IMR-90 (cell line): ENCODE measurements around the gene LARP1. TPM values are rescaled to one million over a fixed set of nuclear protein-coding genes. Genes with fewer than 3 reads are reported as not detected.

Experiments used
- ATAC-seq: fragments of 200-7000 bp; cut with Tn5 transposase; 2 replicates; pipeline ENCODE4 v1.9.1; 2020; ENCODE audit warnings: low read depth, mild to moderate bottlenecking, moderate library complexity
- BruUV-seq: library from RNA; stranded (reverse); fragments of 400-500 nt; replicated peaks from 2 replicates; lab custom pipeline; 2021; lab: Mats Ljungman, UMichigan
- CTCF ChIA-PET: fragments of 300-600 bp; formaldehyde crosslinking; extraction: SDS; loops from one replicate; lab custom pipeline; 2021; ENCODE audit warnings: antibody characterized with exemption; lab: Yijun Ruan, JAX
- POLR2A ChIA-PET: fragments of 300-600 bp; sonication (Branson Sonifier 250); formaldehyde crosslinking; loops from one replicate; lab custom pipeline; 2022; ENCODE audit warnings: antibody characterized with exemption; ENCODE audit not compliant: unreplicated experiment; lab: Charles Lee
- DNase-seq: peaks from one replicate; pipeline ENCODE4 v3.0.0; 2013
- H2AFZ ChIP-seq: replicated peaks from 2 replicates; pipeline ENCODE3; 2013; ENCODE audit warnings: low read length, mild to moderate bottlenecking; ENCODE audit not compliant: poor library complexity
- H2AK5ac ChIP-seq: 2 replicates; pipeline ENCODE4 v1.6.1; 2013; ENCODE audit warnings: low read depth, low read length, inconsistent platforms
- H2AK9ac ChIP-seq: replicated peaks from 2 replicates; pipeline ENCODE3; 2013; ENCODE audit warnings: mild to moderate bottlenecking, low read depth, low read length, moderate library complexity; ENCODE audit not compliant: poor library complexity
- H2BK120ac ChIP-seq: 2 replicates; pipeline ENCODE4 v1.6.1; 2013; ENCODE audit warnings: low read depth, low read length, inconsistent platforms
- H2BK15ac ChIP-seq: 3 replicates; pipeline ENCODE4 v1.6.1; 2013; ENCODE audit warnings: low read depth, low read length, inconsistent platforms
- H2BK20ac ChIP-seq: 2 replicates; pipeline ENCODE4 v1.6.1; 2013; ENCODE audit warnings: low read depth, mild to moderate bottlenecking, inconsistent platforms, low read length, moderate library complexity
- H2BK5ac ChIP-seq: 2 replicates; pipeline ENCODE4 v1.6.1; 2013; ENCODE audit warnings: mild to moderate bottlenecking, low read depth, low read length, inconsistent platforms; ENCODE audit not compliant: poor library complexity, severe bottlenecking
- H3K14ac ChIP-seq: replicated peaks from 2 replicates; pipeline ENCODE4 v1.6.1; 2013; ENCODE audit warnings: low read depth, low read length, inconsistent platforms
- H3K18ac ChIP-seq: 2 replicates; pipeline ENCODE4 v1.6.1; 2013; ENCODE audit warnings: low read depth, low read length, control low read depth
- H3K23ac ChIP-seq: 2 replicates; pipeline ENCODE4 v1.6.1; 2013; ENCODE audit warnings: low read depth, low read length, inconsistent platforms
- H3K27ac ChIP-seq: 2 replicates; pipeline ENCODE4 v1.5.1; 2013; ENCODE audit warnings: mild to moderate bottlenecking, control low read depth, low read length; ENCODE audit not compliant: insufficient read depth
- H3K27me3 ChIP-seq: 2 replicates; pipeline ENCODE4 v1.6.1; 2013; ENCODE audit warnings: low read length; ENCODE audit not compliant: control insufficient read depth, insufficient read depth
- H3K36me3 ChIP-seq: 2 replicates; pipeline ENCODE4 v1.6.1; 2013; ENCODE audit warnings: low read length, mixed read lengths; ENCODE audit not compliant: control insufficient read depth, insufficient read depth
- H3K4ac ChIP-seq: 2 replicates; pipeline ENCODE4 v1.6.1; 2013; ENCODE audit warnings: low read depth, low read length, inconsistent platforms
- H3K4me1 ChIP-seq: 2 replicates; pipeline ENCODE4 v1.6.1; 2013; ENCODE audit warnings: low read length, mixed read lengths; ENCODE audit not compliant: control insufficient read depth, insufficient read depth
- H3K4me2 ChIP-seq: 2 replicates; pipeline ENCODE4 v1.6.1; 2013; ENCODE audit warnings: low read depth, mild to moderate bottlenecking, control low read depth, low read length, moderate library complexity
- H3K4me3 ChIP-seq: 2 replicates; pipeline ENCODE4 v1.5.1; 2013; ENCODE audit warnings: low read depth, mild to moderate bottlenecking, control low read depth, low read length, moderate library complexity; ENCODE audit not compliant: insufficient read depth
- H3K56ac ChIP-seq: 2 replicates; pipeline ENCODE4 v1.6.1; 2013; ENCODE audit warnings: low read length, inconsistent platforms; ENCODE audit not compliant: insufficient read depth; ENCODE audit errors: extremely low read depth
- H3K79me1 ChIP-seq, 2 experiments: 2 replicates each; pipeline ENCODE4 v1.6.1; 2013; ENCODE audit warnings: low read length in 2 of 2, inconsistent platforms in 1 of 2, low read depth in 1 of 2
- H3K9ac ChIP-seq: 2 replicates; pipeline ENCODE4 v1.6.1; 2013; ENCODE audit warnings: low read depth, low read length, control low read depth
- H3K9me1 ChIP-seq: 2 replicates; pipeline ENCODE4 v1.6.1; 2013; ENCODE audit warnings: low read length, inconsistent platforms; ENCODE audit not compliant: insufficient read depth
- H3K9me3 ChIP-seq: 2 replicates; pipeline ENCODE4 v1.6.1; 2013; ENCODE audit warnings: low read length; ENCODE audit not compliant: control insufficient read depth, insufficient read depth
- H4K20me1 ChIP-seq: 2 replicates; pipeline ENCODE4 v1.6.1; 2013; ENCODE audit warnings: low read length, inconsistent platforms; ENCODE audit not compliant: insufficient read depth
- H4K5ac ChIP-seq: 2 replicates; pipeline ENCODE4 v1.6.1; 2013; ENCODE audit warnings: mild to moderate bottlenecking, low read depth, low read length, control low read depth
- H4K8ac ChIP-seq, 2 experiments: 2 replicates each; pipeline ENCODE4 v1.6.1; 2013; ENCODE audit warnings: low read depth in 2 of 2, low read length in 2 of 2, control low read depth in 1 of 2, inconsistent platforms in 1 of 2
- H4K91ac ChIP-seq: 2 replicates; pipeline ENCODE4 v1.6.1; 2013; ENCODE audit warnings: low read depth, low read length, inconsistent platforms; ENCODE audit not compliant: insufficient read depth
- CHD1 ChIP-seq: IDR thresholded peaks from 2 replicates; pipeline ENCODE4 v1.6.1; 2012; ENCODE audit warnings: low read depth, low read length, improper control_type of control experiment
- ELK1 ChIP-seq: fragments of 150-350 bp; IDR thresholded peaks from 2 replicates; pipeline ENCODE4 v1.6.1; 2016; ENCODE audit warnings: low read depth, mild to moderate bottlenecking, low read length, moderate library complexity, borderline replicate concordance
- POLR2A ChIP-seq: IDR thresholded peaks from 2 replicates; pipeline ENCODE4 v1.6.1; 2012; ENCODE audit warnings: mild to moderate bottlenecking, low read depth, low read length
- USF2 ChIP-seq: fragments of 150-350 bp; IDR thresholded peaks from 2 replicates; pipeline ENCODE4 v1.6.1; 2017; ENCODE audit warnings: mild to moderate bottlenecking, antibody characterized with exemption, low read length, low read depth
- WGBS, 2 experiments: methylation state at CpG; one replicate each; pipeline versions ENCODE4 v1.1.5 to v1.1.7; 2013; ENCODE audit warnings: missing lambda C conversion rate in 2 of 2; ENCODE audit not compliant: insufficient read length in 1 of 2; ENCODE audit errors: extremely low coverage in 2 of 2; 5-methylcytosine and 5-hydroxymethylcytosine counted together
- dilution Hi-C: fragments of 300-500 bp; cut with HindIII; formaldehyde crosslinking; loops from one replicate; pipeline ENCODE4 v1.14.3; 2018; ENCODE audit warnings: low sequenced_read_pairs; ENCODE audit not compliant: unreplicated experiment
- in situ Hi-C: fragments of 300-500 bp; cut with MboI; formaldehyde crosslinking; loops from 3 replicates; pipeline ENCODE4 v1.14.3; 2019; ENCODE audit warnings: low sequenced_read_pairs, inconsistent platforms, mixed read lengths
- intact Hi-C: fragments of 100-400 bp; cut with micrococcal nuclease; formaldehyde crosslinking; loops from 2 replicates; pipeline ENCODE4 v1.10.0; 2022
- polyA plus RNA-seq, 3 experiments: library from polyadenylated mRNA; depleted of rRNA; stranded (reverse); fragments of >200 nt; gene quantifications; 2 replicates each; pipeline ENCODE4 v1.2.3, GENCODE V29; 2012; ENCODE audit warnings: low replicate concordance in 1 of 3
- total RNA-seq: library from RNA; depleted of rRNA; stranded (reverse); fragments of >200 nt; gene quantifications from 2 replicates; pipeline ENCODE4 v1.2.3, GENCODE V29; 2012

LARP1 gene
- total and polyA plus RNA-seq, 2 of the 4 experiments (the other 2 are of a cell fraction) = 47.3 to 77.4 TPM

- BruUV-seq = no TSS peak
- no peak overlapping the region for H2BK5ac ChIP-seq
- H4K8ac ChIP-seq = no peak overlapping the region
- no peak overlapping the region for H3K4ac ChIP-seq
- no peak overlapping the region for H3K18ac ChIP-seq
- no peak overlapping the region for H3K4me3 ChIP-seq
- H4K20me1 ChIP-seq = no peaks in the 10 kb centered on the region
- H3K14ac ChIP-seq = no peak overlapping the region
- H3K27ac ChIP-seq = no peak overlapping the region
- peaks cover 6% of the 10 kb centered on the region for H3K4me1 ChIP-seq
- H3K9ac ChIP-seq = no peak overlapping the region
- in situ Hi-C loops = no loop called here
- no peaks in the 10 kb centered on the region for H3K36me3 ChIP-seq
- no peak overlapping the region for H2BK120ac ChIP-seq
- no peaks in the 10 kb centered on the region for H3K9me1 ChIP-seq
- no peak overlapping the region for H2AK9ac ChIP-seq
- no peak overlapping the region for H4K91ac ChIP-seq
- H3K9me3 ChIP-seq = no peaks in the 10 kb centered on the region
- H2BK20ac ChIP-seq = no peak overlapping the region
- H3K79me1 ChIP-seq = no peaks in the 10 kb centered on the region
- DNase-seq = no peak
- H3K27me3 ChIP-seq = no peaks in the 10 kb centered on the region
- WGBS, 2 experiments = 67% methylated on average over 1 of the region's 5 CpGs; no CpG with 5 or more reads in 1 of the 2 experiments
- H2BK15ac ChIP-seq = no peak overlapping the region
- H2AK5ac ChIP-seq = no peak overlapping the region
- no peak for ATAC-seq
- H4K5ac ChIP-seq = no peak overlapping the region
- H2AFZ ChIP-seq = peak overlapping the region; percentile 28
- no peak overlapping the region for H3K56ac ChIP-seq
- CTCF ChIA-PET = no interaction called here
- TF ChIP-seq POLR2A = no peak
- TF ChIP-seq USF2 = no peak
- TF ChIP-seq ELK1 = no peak
- TF ChIP-seq CHD1 = no peak
- no peak overlapping the region for H3K23ac ChIP-seq
- dilution Hi-C loops = no loop called here
- intact Hi-C loops = no loop called here
- no peak overlapping the region for H3K4me2 ChIP-seq
- POLR2A ChIA-PET = no interaction called here
Observed at GRCh38 chr5:154721481-154722058, 33.6 kb upstream of the LARP1 start.
